Gastrocnemius medialis (tissue), 4 donors: ENCODE measurements around the gene ZAP70. TPM values are rescaled to one million over a fixed set of nuclear protein-coding genes. Genes with fewer than 3 reads are reported as not detected.

Source experiments
- ATAC-seq, 2 donors: fragments of 150-250 bp; one replicate each; pipeline ENCODE4 v1.9.1; 2016
- DNase-seq, 2 donors: peaks; one replicate each; pipeline ENCODE4 v3.0.0-alpha.2; 2019
- H3K27ac ChIP-seq, 4 donors: fragments of 200-600 bp; sonication (generic); 1 replicate in 1 of 4; 2 replicates in 3 of 4; pipeline ENCODE4 v1.5.1; 2016 to 2018; ENCODE audit warnings: mild to moderate bottlenecking in 2 of 4, moderate library complexity in 1 of 4
- H3K27me3 ChIP-seq, 3 donors: fragments of 200-600 bp; sonication (generic) in 2 of 3; 1 replicate in 1 of 3; 2 replicates in 2 of 3; pipeline versions ENCODE4 v1.5.1 to v1.6.0; 2016 to 2019; ENCODE audit warnings: mild to moderate bottlenecking in 1 of 3, moderate library complexity in 1 of 3
- H3K36me3 ChIP-seq, 2 donors: fragments of 200-600 bp; sonication (generic) in 1 of 2; one replicate each; pipeline ENCODE4 v1.5.1; 2017 to 2018
- H3K4me1 ChIP-seq, 2 donors: fragments of 200-600 bp; sonication (generic) in 1 of 2; one replicate each; pipeline ENCODE4 v1.5.1; 2016 to 2017; ENCODE audit warnings: mild to moderate bottlenecking in 2 of 2
- H3K4me3 ChIP-seq, 4 donors: fragments of 200-600 bp; sonication (generic) in 3 of 4; 1 replicate in 1 of 4; 2 replicates in 3 of 4; pipeline ENCODE4 v1.5.1; 2016 to 2019; ENCODE audit warnings: mild to moderate bottlenecking in 2 of 4
- H3K9me3 ChIP-seq, 3 donors: fragments of 200-600 bp; sonication (generic) in 2 of 3; 1 replicate in 1 of 3; 2 replicates in 2 of 3; pipeline ENCODE4 v1.5.1; 2016 to 2019
- CTCF ChIP-seq, 5 experiments: fragments of 450-650 bp in 3 of 5; fragments of 200-600 bp in 2 of 5; sonication (generic) in 2 of 5; IDR thresholded peaks in 4 of 5; conservative IDR thresholded peaks in 1 of 5; 1 replicate in 4 of 5; 2 replicates in 1 of 5; pipeline ENCODE4 v1.5.1; 2016 to 2019; ENCODE audit warnings: antibody characterized with exemption in 5 of 5, mild to moderate bottlenecking in 3 of 5, moderate library complexity in 3 of 5
- POLR2A ChIP-seq, 2 donors: fragments of 450-650 bp; IDR thresholded peaks; one replicate each; pipeline ENCODE4 v1.6.1; 2017; ENCODE audit warnings: antibody characterized with exemption in 2 of 2, mild to moderate bottlenecking in 2 of 2, moderate library complexity in 2 of 2
- in situ Hi-C, 4 donors: fragments of 200-750 bp; cut with MboI; loops; one replicate each; pipeline versions ENCODE4 v1.15.0 to v1.8.0; 2017; ENCODE audit warnings: low sequenced_read_pairs in 4 of 4
- intact Hi-C: fragments of 100-400 bp; cut with DNase I; formaldehyde crosslinking; loops from one replicate; pipeline ENCODE4 v1.15.1; 2023; ENCODE audit warnings: low total_unique reads
- total RNA-seq, 4 donors: library from RNA; depleted of rRNA; stranded (reverse); fragments of >200 nt; gene quantifications; one replicate each; pipeline versions ENCODE4 v1.1.0 to v1.2.3, GENCODE V29; 2016

The ZAP70 gene
- total RNA-seq, 4 donors from 2014 or later, result 0.25 to 1.1 TPM; not detected in 2

GRCh38 chr2:97784953-97785352, 71.6 kb downstream of the ZAP70 start:
- TF ChIP-seq POLR2A (IDR thresholded peaks at IDR 0.05), result no peak
- no peak for TF ChIP-seq CTCF (IDR thresholded peaks at IDR 0.05 in 4 of 5, conservative IDR thresholded peaks at IDR 0.05 in 1 of 5)
- ATAC-seq (no peak), DNase-seq (no peak)
- in situ Hi-C loops, result no loop called here
- no peak overlapping the region for H3K4me3 ChIP-seq
- no peaks in the 10 kb centered on the region for H3K27me3 ChIP-seq
- intact Hi-C loops, result no loop called here
- H3K36me3 ChIP-seq, result peaks cover 0 to 23% of the 10 kb centered on the region in 2 donors
- no peaks in the 10 kb centered on the region for H3K9me3 ChIP-seq
- peaks cover 0 to 6% of the 10 kb centered on the region in 2 donors for H3K4me1 ChIP-seq
- H3K27ac ChIP-seq, result no peak overlapping the region

- TF ChIP-seq CTCF (IDR thresholded peaks at IDR 0.05 in 4 of 5, conservative IDR thresholded peaks at IDR 0.05 in 1 of 5) (no peak), POLR2A (IDR thresholded peaks at IDR 0.05) (no peak)
- no peak for ATAC-seq
- DNase-seq, result no peak
- H3K9me3 ChIP-seq, result no peaks in the 10 kb centered on the region
- no peak overlapping the region for H3K4me3 ChIP-seq
- in situ Hi-C loops (no loop called here), intact Hi-C loops (no loop called here)
- peaks cover 0 to 30% of the 10 kb centered on the region in 2 donors for H3K36me3 ChIP-seq
- H3K4me1 ChIP-seq, result peaks cover 0 to 6% of the 10 kb centered on the region in 2 donors
- H3K27me3 ChIP-seq, result no peaks in the 10 kb centered on the region
- no peak overlapping the region for H3K27ac ChIP-seq
These were observed 72.4 kb downstream of the ZAP70 start for GRCh38 chr2:97785818-97786217.

GRCh38 chr2:97788986-97789644, 75.7 kb downstream of the ZAP70 start:
- Histone ChIP-seq H3K4me1 (no peaks in the 10 kb centered on the region), H3K4me3 (no peak overlapping the region), H3K27me3 (no peaks in the 10 kb centered on the region), H3K9me3 (no peaks in the 10 kb centered on the region), H3K27ac (no peak overlapping the region), H3K36me3 (peaks cover 4 to 57% of the 10 kb centered on the region in 2 donors)
- in situ Hi-C loops (no loop called here), intact Hi-C loops (no loop called here)
- ATAC-seq (no peak), DNase-seq (no peak)
- no peak for TF ChIP-seq POLR2A (IDR thresholded peaks at IDR 0.05)
- TF ChIP-seq CTCF (IDR thresholded peaks at IDR 0.05 in 4 of 5, conservative IDR thresholded peaks at IDR 0.05 in 1 of 5), result no peak

Other genes with a start within 250 kb of the ZAP70 start
- gene ANKRD36B, start 123.7 kb upstream of the ZAP70 start, total RNA-seq, result 1 to 10 TPM; 1.1 to 3.9 (median 2.2) TPM
- gene COX5B, start 67.5 kb upstream of the ZAP70 start, total RNA-seq, result 1,000 to 10,000 TPM in 3 of 4 donors, 100 to 1,000 TPM in 1; 742 to 1,417 (median 1,247) TPM
- gene ACTR1B, start 49.5 kb upstream of the ZAP70 start, total RNA-seq, result 10 to 100 TPM; 53.5 to 76.1 (median 56.5) TPM
- gene C2orf92, start 43.9 kb upstream of the ZAP70 start, total RNA-seq, result 1 to 10 TPM in 1 of 4 donors, under 1 TPM in 1, not detected in 2; 0.85 to 4.2 TPM